ENCODE measurements around the gene BAD. TPM values are rescaled to one million over a fixed set of nuclear protein-coding genes. Genes with fewer than 3 reads are reported as not detected.

BAD gene
- total and polyA plus RNA-seq, 10 of the 15 experiments (the other 5 are each of a cell fraction or from before 2014, with no cell fraction given), result 1.5 to 67.2 (median 39.6) TPM

GRCh38 chr11:64296236-64296635 lies 11.8 kb upstream of the BAD start (continued):
- TF ChIP-seq RELB (IDR thresholded peaks at IDR 0.05; ENCODE audit: low read depth) (no peak), NFIC (IDR thresholded peaks at IDR 0.05; ENCODE audit: low read depth, low read length) (no peak), NFXL1 (IDR thresholded peaks at IDR 0.05; ENCODE audit: borderline replicate concordance) (no peak), HDAC2 (IDR thresholded peaks at IDR 0.05) (no peak), IKZF2 (IDR thresholded peaks at IDR 0.05) (no peak), ESRRA (IDR thresholded peaks at IDR 0.05; ENCODE audit: low read length) (no peak), POLR2AphosphoS5 (IDR thresholded peaks at IDR 0.05; ENCODE audit: low read length) (no peak), ZNF207 (IDR thresholded peaks at IDR 0.05; ENCODE audit: borderline replicate concordance) (no peak), CEBPZ (IDR thresholded peaks at IDR 0.05; ENCODE audit: low read depth, low read length) (no peak)
